ENCODE data around the gene TUBGCP2.

The TUBGCP2 gene

DNA sequence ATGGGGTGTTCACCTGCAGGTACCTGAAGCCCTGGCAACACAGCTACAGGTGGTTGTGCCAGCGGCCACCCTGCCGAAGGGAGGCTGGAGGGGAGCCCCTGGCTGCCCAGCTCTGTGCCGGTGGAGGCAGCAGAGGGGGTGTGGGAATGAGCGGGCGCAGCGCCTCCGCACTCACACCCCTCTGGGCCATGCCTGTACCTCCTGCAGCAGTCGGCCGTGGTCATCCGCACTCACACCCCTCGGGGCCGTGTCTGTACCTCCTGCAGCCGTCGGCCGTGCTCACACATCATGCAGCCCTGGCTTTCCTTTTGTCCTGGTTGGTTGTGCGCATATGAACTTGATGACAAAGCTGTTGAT, 1.7 kb upstream of the TUBGCP2 start:
- Histone ChIP-seq H3K4me3 (ENCODE audit: low read depth, low read length) (no peak overlapping the region), H3K27ac (ENCODE audit: extremely low read depth, low read depth, low read length) (no peak overlapping the region), H3K9me3 (ENCODE audit: control insufficient read depth, insufficient read depth, low read depth, low read length) (no peaks in the 10 kb centered on the region), H3K4me1 (ENCODE audit: control insufficient read depth, insufficient read depth, low read length) (no peaks in the 10 kb centered on the region), H3K36me3 (ENCODE audit: control insufficient read depth in 2 of 2, insufficient read depth in 1 of 2, low read length in 2 of 2) (peaks cover 7 to 48% of the 10 kb centered on the region in 2 experiments; a peak in 2 of 3 replicates)
- ChIA-PET CTCF (no interaction called here), POLR2A (no interaction called here)
- TF ChIP-seq ZNF501 (tag by site-specific recombination; IDR thresholded peaks at IDR 0.05) (no peak), SCRT2 (tag by site-specific recombination; IDR thresholded peaks at IDR 0.05) (peak; percentile 48; the same call in 1 of the 2 replicates)

- POLR2A ChIA-PET = no interaction called here
- Histone ChIP-seq H3K4me1 (ENCODE audit: control insufficient read depth, insufficient read depth, low read length) (no peaks in the 10 kb centered on the region), H3K9me3 (ENCODE audit: control insufficient read depth, insufficient read depth, low read depth, low read length) (no peaks in the 10 kb centered on the region), H3K4me3 (ENCODE audit: low read depth, low read length) (no peak overlapping the region), H3K36me3 (ENCODE audit: control insufficient read depth in 2 of 2, insufficient read depth in 1 of 2, low read length in 2 of 2) (peaks cover 7 to 48% of the 10 kb centered on the region in 2 experiments; a peak in 2 of 3 replicates), H3K27ac (ENCODE audit: extremely low read depth, low read depth, low read length) (no peak overlapping the region)
- no peak for TF ChIP-seq REST (tag by site-specific recombination; IDR thresholded peaks at IDR 0.05)
- no peak for TF ChIP-seq ZFP3 (tag by site-specific recombination; IDR thresholded peaks at IDR 0.05; ENCODE audit: low read depth)
- TF ChIP-seq ZNF549 (tag by site-specific recombination; IDR thresholded peaks at IDR 0.05) = no peak
- TF ChIP-seq ELK4 (IDR thresholded peaks at IDR 0.05; ENCODE audit: borderline replicate concordance, low read depth, low read length) = no peak
- no peak for TF ChIP-seq PATZ1 (tag by site-specific recombination; IDR thresholded peaks at IDR 0.05)
- no peak for TF ChIP-seq BCL11B (tag by site-specific recombination; IDR thresholded peaks at IDR 0.05; ENCODE audit: low read depth)
- TF ChIP-seq, protein P1, sequence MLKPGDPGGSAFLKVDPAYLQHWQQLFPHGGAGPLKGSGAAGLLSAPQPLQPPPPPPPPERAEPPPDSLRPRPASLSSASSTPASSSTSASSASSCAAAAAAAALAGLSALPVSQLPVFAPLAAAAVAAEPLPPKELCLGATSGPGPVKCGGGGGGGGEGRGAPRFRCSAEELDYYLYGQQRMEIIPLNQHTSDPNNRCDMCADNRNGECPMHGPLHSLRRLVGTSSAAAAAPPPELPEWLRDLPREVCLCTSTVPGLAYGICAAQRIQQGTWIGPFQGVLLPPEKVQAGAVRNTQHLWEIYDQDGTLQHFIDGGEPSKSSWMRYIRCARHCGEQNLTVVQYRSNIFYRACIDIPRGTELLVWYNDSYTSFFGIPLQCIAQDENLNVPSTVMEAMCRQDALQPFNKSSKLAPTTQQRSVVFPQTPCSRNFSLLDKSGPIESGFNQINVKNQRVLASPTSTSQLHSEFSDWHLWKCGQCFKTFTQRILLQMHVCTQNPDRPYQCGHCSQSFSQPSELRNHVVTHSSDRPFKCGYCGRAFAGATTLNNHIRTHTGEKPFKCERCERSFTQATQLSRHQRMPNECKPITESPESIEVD (tag by site-specific recombination; IDR thresholded peaks at IDR 0.05) = no peak
- no peak for TF ChIP-seq ZNF292 (tag by site-specific recombination; IDR thresholded peaks at IDR 0.05; ENCODE audit: borderline replicate concordance, low read depth)
- TF ChIP-seq ZNF121 (tag by site-specific recombination; IDR thresholded peaks at IDR 0.05) = 0 out of 2 replicates have a peak, but pooled peaks have one; percentile 10
- CTCF ChIA-PET = no interaction called here
These were observed 1.2 kb upstream of the TUBGCP2 start for GRCh38 chr10:133309720-133310398.

Measured in HEK293 (cell line).